ENCODE results near the gene CACNA1C.

The CACNA1C gene

GRCh38 chr12:2618291-2618995, 565.7 kb downstream of the CACNA1C start:
- DNase-seq (ENCODE audit: low read depth), result no peak
- no peak for TF ChIP-seq MYC (IDR thresholded peaks at IDR 0.05; ENCODE audit: low read depth, low read length)
- no peak for TF ChIP-seq POLR2A (IDR thresholded peaks at IDR 0.05; ENCODE audit: extremely low read depth, insufficient read length)
- TF ChIP-seq CTCF (IDR thresholded peaks at IDR 0.05; ENCODE audit: low read depth, low read length), result no peak
- TF ChIP-seq MAX (IDR thresholded peaks at IDR 0.05; ENCODE audit: low read depth, low read length), result no peak
- H3K4me3 ChIP-seq (ENCODE audit: low read depth, low read length), result no peak overlapping the region

GRCh38 chr12:2619136-2619535, 566.3 kb downstream of the CACNA1C start:
- no peak for DNase-seq (ENCODE audit: low read depth)
- no peak for TF ChIP-seq MYC (IDR thresholded peaks at IDR 0.05; ENCODE audit: low read depth, low read length)
- TF ChIP-seq POLR2A (IDR thresholded peaks at IDR 0.05; ENCODE audit: extremely low read depth, insufficient read length), result no peak
- no peak for TF ChIP-seq CTCF (IDR thresholded peaks at IDR 0.05; ENCODE audit: low read depth, low read length)
- TF ChIP-seq MAX (IDR thresholded peaks at IDR 0.05; ENCODE audit: low read depth, low read length), result no peak
- H3K4me3 ChIP-seq (ENCODE audit: low read depth, low read length), result no peak overlapping the region

GRCh38 chr12:2622460-2622859, 569.7 kb downstream of the CACNA1C start:
- no peak overlapping the region for H3K4me3 ChIP-seq (ENCODE audit: low read depth, low read length)
- DNase-seq (ENCODE audit: low read depth), result no peak
- TF ChIP-seq POLR2A (IDR thresholded peaks at IDR 0.05; ENCODE audit: extremely low read depth, insufficient read length) (no peak), MAX (IDR thresholded peaks at IDR 0.05; ENCODE audit: low read depth, low read length) (no peak), MYC (IDR thresholded peaks at IDR 0.05; ENCODE audit: low read depth, low read length) (no peak), CTCF (IDR thresholded peaks at IDR 0.05; ENCODE audit: low read depth, low read length) (no peak)

GRCh38 chr12:2623472-2623871, 570.7 kb downstream of the CACNA1C start:
- TF ChIP-seq POLR2A (IDR thresholded peaks at IDR 0.05; ENCODE audit: extremely low read depth, insufficient read length), result no peak
- TF ChIP-seq MAX (IDR thresholded peaks at IDR 0.05; ENCODE audit: low read depth, low read length), result no peak
- TF ChIP-seq MYC (IDR thresholded peaks at IDR 0.05; ENCODE audit: low read depth, low read length), result no peak
- TF ChIP-seq CTCF (IDR thresholded peaks at IDR 0.05; ENCODE audit: low read depth, low read length), result no peak
- DNase-seq (ENCODE audit: low read depth), result no peak

GRCh38 chr12:2624543-2625288, 571.9 kb downstream of the CACNA1C start:
- no peak overlapping the region for H3K4me3 ChIP-seq (ENCODE audit: low read depth, low read length)
- TF ChIP-seq CTCF (IDR thresholded peaks at IDR 0.05; ENCODE audit: low read depth, low read length) (peak; percentile 54), POLR2A (IDR thresholded peaks at IDR 0.05; ENCODE audit: extremely low read depth, insufficient read length) (no peak), MYC (IDR thresholded peaks at IDR 0.05; ENCODE audit: low read depth, low read length) (no peak), MAX (IDR thresholded peaks at IDR 0.05; ENCODE audit: low read depth, low read length) (no peak)
- DNase-seq (ENCODE audit: low read depth), result peak; percentile 57

More at GRCh38 chr12:2623472-2623871, 570.7 kb downstream of the CACNA1C start:
- no peak overlapping the region for H3K4me3 ChIP-seq (ENCODE audit: low read depth, low read length)
